GM19328 (cell line): ENCODE results near the gene CNTFR.

Source experiments
- ATAC-seq: cut with Tn5 transposase; IDR thresholded peaks from one replicate; pipeline ENCODE4 v1.9.1; 2021; ENCODE audit warnings: mild to moderate bottlenecking, moderate library complexity; ENCODE audit not compliant: unreplicated experiment

CNTFR gene

GRCh38 chr9:34510497-34511468 is 78.7 kb downstream of the CNTFR start:
- no peak for ATAC-seq

- no peak for ATAC-seq
These were observed 80.6 kb downstream of the CNTFR start for GRCh38 chr9:34508951-34509350.

GRCh38 chr9:34508463-34508862 is 81.1 kb downstream of the CNTFR start:
- no peak for ATAC-seq

- no peak for ATAC-seq
These were observed 81.6 kb downstream of the CNTFR start for GRCh38 chr9:34507966-34508365.

GRCh38 chr9:34507556-34507955 is 82.0 kb downstream of the CNTFR start:
- no peak for ATAC-seq

GRCh38 chr9:34506623-34507022 is 82.9 kb downstream of the CNTFR start:
- ATAC-seq = no peak

GRCh38 chr9:34505370-34506120 is 84.0 kb downstream of the CNTFR start:
- ATAC-seq = no peak

- ATAC-seq = no peak
These were observed 86.1 kb downstream of the CNTFR start for GRCh38 chr9:34503406-34503805.

GRCh38 chr9:34502891-34503290 is 86.6 kb downstream of the CNTFR start:
- no peak for ATAC-seq

GRCh38 chr9:34502471-34502870 is 87.1 kb downstream of the CNTFR start:
- no peak for ATAC-seq

- ATAC-seq = no peak
These were observed 87.6 kb downstream of the CNTFR start for GRCh38 chr9:34501889-34502425.
